ENCODE measurements around the gene ISLR. TPM values are rescaled to one million over a fixed set of nuclear protein-coding genes. Genes with fewer than 3 reads are reported as not detected.

The ISLR gene
- total and polyA plus RNA-seq, 2 of the 8 experiments (the other 6 are each of a cell fraction or from before 2014, with no cell fraction given): 0.29 to 0.35 TPM

- peak within 1 kb of the TSS; percentile 5 for H3K4ac ChIP-seq (replicated peaks; ENCODE audit: insufficient read length, low read depth, low read length)
- H4K20me1 ChIP-seq (replicated peaks in 1 of 2; ENCODE audit: control insufficient read depth in 1 of 2, insufficient read depth in 2 of 2, low read length in 2 of 2): no peaks in the 10 kb centered on the region
- H2BK12ac ChIP-seq (ENCODE audit: low read depth, low read length): peak within 1 kb of the TSS; percentile 97
- WGBS, 2 experiments (ENCODE audit: extremely low coverage in 1 of 2, insufficient coverage in 1 of 2, insufficient read length in 1 of 2, insufficient replicate concordance in 2 of 2, low coverage in 1 of 2, low lambda C conversion rate in 2 of 2, missing lambda C conversion rate in 1 of 2): 2% methylated on average over 24 of the region's 26 CpGs; no CpG with 5 or more reads in 1 of the 2 experiments
- ChIA-PET POLR2A (ENCODE audit: partially characterized antibody) (interaction anchor here (0.8 to 7.3 kb wide), 17 partner anchors 12 to 280 kb away, joined by 3 to 76 read pairs (median 4); no protein-coding TSS in a partner anchor), CTCF (ENCODE audit: partially characterized antibody) (interaction anchor here (0.6 to 6.1 kb wide), 34 partner anchors 8 to 830 kb away, joined by 3 to 31 read pairs (median 6); partner anchors contain the start of gene ISLR2)
- peaks cover 0 to 7% (median 4%) of the 10 kb centered on the region in 4 experiments; a peak in 2 of 7 replicates for H3K27me3 ChIP-seq (replicated peaks in 1 of 4; ENCODE audit: control insufficient read depth in 3 of 4, extremely low read depth in 1 of 4, insufficient read depth in 3 of 4, low read length in 3 of 4)
- peak within 1 kb of the TSS; percentile 37 for H3K56ac ChIP-seq (replicated peaks; ENCODE audit: insufficient read length, low read depth, low read length)
- peak within 1 kb of the TSS; percentile 98 for H3K18ac ChIP-seq (ENCODE audit: extremely low read depth, low read length)
- FAIRE-seq (peak; percentile 87), DNase-seq (ENCODE audit: low read depth in 1 of 2, low spot score in 2 of 2) (peak; percentile 90 to 93)
- 0 out of 4 replicates have a peak, but pooled peaks cover 0 to 4% of the 10 kb centered on the region in 2 experiments for H3K79me2 ChIP-seq (ENCODE audit: control insufficient read depth in 1 of 2, insufficient read depth in 2 of 2, low read length in 2 of 2)
- H3K23ac ChIP-seq (ENCODE audit: insufficient read length): no peak within 1 kb of the TSS
- H3K23me2 ChIP-seq (ENCODE audit: low read depth, low read length): peaks cover 4% of the 10 kb centered on the region; the same call in 1 of the 2 replicates
- peaks cover 0 to 49% (median 33%) of the 10 kb centered on the region in 4 experiments; a peak in 6 of 7 replicates for H3K4me1 ChIP-seq (replicated peaks in 1 of 4; ENCODE audit: control insufficient read depth in 3 of 4, insufficient read depth in 4 of 4, low read length in 3 of 4)
- peak within 1 kb of the TSS; percentile 26 to 60 (median 56); a peak in 7 of 8 replicates for H3K4me3 ChIP-seq (ENCODE audit: extremely low read depth in 1 of 4, insufficient read depth in 2 of 4, low read depth in 3 of 4, low read length in 4 of 4)
- peak within 1 kb of the TSS; percentile 75 for H2BK120ac ChIP-seq (replicated peaks; ENCODE audit: low read depth, low read length)
- peak within 1 kb of the TSS; percentile 93 for H2BK20ac ChIP-seq (ENCODE audit: low read length)
- H3K9me3 ChIP-seq (ENCODE audit: insufficient read depth in 2 of 2, low read depth in 1 of 2, low read length in 1 of 2): no peaks in the 10 kb centered on the region
- peak within 1 kb of the TSS; percentile 46; the same call in 1 of the 2 replicates for H3K27ac ChIP-seq (ENCODE audit: low read depth, low read length)
- no peak within 1 kb of the TSS for H3K14ac ChIP-seq (ENCODE audit: insufficient read length)
- peak within 1 kb of the TSS in 3 of 4 experiments; percentile 5 to 49 (median 9); a peak in 4 of 7 replicates for H3K9ac ChIP-seq (replicated peaks in 1 of 4; ENCODE audit: extremely low read depth in 1 of 4, low read depth in 3 of 4, low read length in 3 of 4)
- H2AFZ ChIP-seq (ENCODE audit: low read length): 0 out of 2 replicates have a peak within 1 kb of the TSS, but pooled peaks have one; percentile 30
- peak within 1 kb of the TSS; percentile 94 for H2AK5ac ChIP-seq (ENCODE audit: low read depth, low read length)
- H2BK15ac ChIP-seq (ENCODE audit: low read length): peak within 1 kb of the TSS; percentile 96
- H4K8ac ChIP-seq (ENCODE audit: extremely low read depth, insufficient read depth, low read length): no peak within 1 kb of the TSS; the same call in 1 of the 2 replicates
- peak within 1 kb of the TSS; percentile 90 for H4K5ac ChIP-seq (ENCODE audit: insufficient read length, low read depth, low read length)
- peaks cover 3% of the 10 kb centered on the region; the same call in 1 of the 2 replicates for H3K79me1 ChIP-seq (ENCODE audit: low read depth, low read length)
- H2BK5ac ChIP-seq (ENCODE audit: low read depth, low read length): peak within 1 kb of the TSS; percentile 92; the same call in 1 of the 2 replicates
- peak within 1 kb of the TSS; percentile 77 to 91 for H3K4me2 ChIP-seq (ENCODE audit: insufficient read depth in 1 of 2, low read depth in 2 of 2, low read length in 2 of 2)
- H4K91ac ChIP-seq (replicated peaks; ENCODE audit: insufficient read length, low read length): peak within 1 kb of the TSS; percentile 71
- no peaks in the 10 kb centered on the region for H3K36me3 ChIP-seq (ENCODE audit: control insufficient read depth in 2 of 4, insufficient read depth in 4 of 4, low read length in 3 of 4)
- TF ChIP-seq MAFK (IDR thresholded peaks at IDR 0.05; ENCODE audit: low read depth, low read length) (no peak; the same call in 1 of the 2 replicates), BACH1 (IDR thresholded peaks at IDR 0.05; ENCODE audit: low read length) (peak; percentile 52; the same call in 1 of the 2 replicates), SRF (IDR thresholded peaks at IDR 0.05; ENCODE audit: low read depth, low read length) (no peak), CBX5 (IDR thresholded peaks at IDR 0.05; ENCODE audit: low read depth, low read length) (no peak), KDM1A (IDR thresholded peaks at IDR 0.05; ENCODE audit: borderline replicate concordance, low read length) (peak; percentile 65; the same call in 1 of the 2 replicates), ATF2 (IDR thresholded peaks at IDR 0.05; ENCODE audit: low read length) (peak; percentile 86; the same call in 1 of the 2 replicates), SP2 (IDR thresholded peaks at IDR 0.05; ENCODE audit: low read length) (no peak), TAF7 (optimal IDR thresholded peaks at IDR 0.05; ENCODE audit: borderline replicate concordance, low read depth, low read length) (peak; percentile 72)
Observed at GRCh38 chr15:74202452-74203401, 29.2 kb downstream of the ISLR start, which contains the start of gene STRA6. Gene STRA6 (minus strand): TSS chr15:74202787. CDS start chr15:74202267, 520 bp downstream.

Measured in H1 (cell line).